Aorta (tissue), 5 donors: ENCODE results near the gene FA2H. TPM values are rescaled to one million over a fixed set of nuclear protein-coding genes. Genes with fewer than 3 reads are reported as not detected.

Source experiments
- ATAC-seq: fragments of 200-7000 bp; cut with Tn5 transposase; one replicate; pipeline ENCODE4 v1.9.1; 2022; ENCODE audit warnings: moderate library complexity; ENCODE audit not compliant: low FRiP score
- DNase-seq, 2 donors: peaks; one replicate each; pipeline ENCODE4 v3.0.0-alpha.2; 2020
- H3K27ac ChIP-seq, 2 donors: one replicate each; pipeline ENCODE4 v1.5.1; 2013; ENCODE audit warnings: low read length in 2 of 2, mild to moderate bottlenecking in 2 of 2, moderate library complexity in 2 of 2, control low read depth in 1 of 2, inconsistent platforms in 1 of 2, low read depth in 1 of 2
- H3K27me3 ChIP-seq, 2 donors: one replicate each; pipeline ENCODE4 v1.6.1; 2013; ENCODE audit warnings: control low read depth in 1 of 2, low read length in 1 of 2, mild to moderate bottlenecking in 1 of 2, moderate library complexity in 1 of 2; ENCODE audit not compliant: insufficient read depth in 2 of 2, control insufficient read depth in 1 of 2
- H3K36me3 ChIP-seq, 2 donors: one replicate each; pipeline ENCODE4 v1.6.1; 2013; ENCODE audit warnings: control low read depth in 1 of 2, low read length in 1 of 2, mild to moderate bottlenecking in 1 of 2; ENCODE audit not compliant: insufficient read depth in 2 of 2, control insufficient read depth in 1 of 2
- H3K4me1 ChIP-seq, 2 donors: one replicate each; pipeline ENCODE4 v1.6.1; 2013; ENCODE audit warnings: low read length in 2 of 2, control low read depth in 1 of 2, mild to moderate bottlenecking in 1 of 2, moderate library complexity in 1 of 2; ENCODE audit not compliant: insufficient read depth in 2 of 2, control insufficient read depth in 1 of 2
- H3K4me3 ChIP-seq, 2 donors: one replicate each; pipeline ENCODE4 v1.5.1; 2013; ENCODE audit warnings: low read length in 2 of 2, control low read depth in 1 of 2, mild to moderate bottlenecking in 1 of 2
- H3K9me3 ChIP-seq: one replicate; pipeline ENCODE4 v1.6.1; 2013; ENCODE audit warnings: mild to moderate bottlenecking, low read length; ENCODE audit not compliant: control insufficient read depth
- WGBS, 2 donors: extraction: QIAGEN DNeasy Blood & Tissue Kit; methylation state at CpG; one replicate each; pipeline ENCODE4 v1.1.7; 2013; 5-methylcytosine and 5-hydroxymethylcytosine counted together
- intact Hi-C, 2 donors: fragments of 100-400 bp; cut with DNase I; formaldehyde crosslinking; loops; one replicate each; pipeline versions ENCODE4 v1.14.2 to v1.15.0; 2022
- polyA plus RNA-seq, 2 donors: library from polyadenylated mRNA; stranded (reverse); fragments of 200-250 nt; gene quantifications; one replicate each; pipeline ENCODE4 v1.2.3, GENCODE V29; 2013
- total RNA-seq, 2 donors: library from RNA; stranded (reverse); fragmentation: NEBNext Ultra II Directional; extraction: Animal tissue kit (Norgen Biotek cat#: 25700); gene quantifications; one replicate each; pipeline ENCODE4 v1.2.1, GENCODE V29; 2021
- donor health status: healthy with polysubstance abuse.
- donor health status: Bipolar disorder and iron deficiency.
- donor health status: DM: no; HTN: no; CAD: no.
- donor health status: DM: no; HTN: no; CAD: no.
- donor health status: DM: yes; HTN: yes; CAD: no.

FA2H gene
- total and polyA plus RNA-seq, 4 donors = 0.49 to 1.9 (median 0.54) TPM; not detected in 1

DNA sequence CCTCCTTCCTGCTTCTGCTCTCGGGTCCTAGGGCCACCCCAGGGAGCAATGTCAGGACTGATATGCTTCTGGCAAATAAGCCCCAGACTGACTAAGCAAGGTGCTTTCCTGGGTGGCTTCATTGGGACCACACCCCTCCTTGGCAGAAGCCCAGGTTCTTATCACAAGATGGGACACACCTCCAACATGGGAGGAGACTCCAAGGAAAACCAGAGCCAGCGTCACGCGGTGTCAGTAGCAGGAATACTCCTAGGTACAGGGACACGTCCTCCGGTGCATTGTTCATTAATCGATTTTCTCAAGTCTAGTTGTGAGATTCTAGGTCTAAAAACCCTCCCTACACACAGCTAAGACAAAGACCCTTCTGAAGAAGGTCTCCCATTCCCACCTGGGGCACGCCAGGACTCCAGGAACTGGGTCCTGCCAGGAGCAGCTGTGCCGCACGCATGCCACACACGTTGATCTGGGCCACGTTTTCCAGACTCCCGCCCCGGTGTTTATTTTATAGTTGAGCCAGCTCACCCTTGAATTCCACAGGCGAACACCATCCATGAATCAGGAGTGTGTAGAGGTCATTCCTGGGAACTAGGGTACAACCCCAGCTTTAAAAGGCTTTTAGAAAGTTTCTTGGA, 30.8 kb downstream of the FA2H start:
- no peaks in the 10 kb centered on the region for H3K27me3 ChIP-seq
- no peak overlapping the region for H3K27ac ChIP-seq
- H3K4me3 ChIP-seq = no peak overlapping the region
- ATAC-seq (peak; percentile 15), DNase-seq (no peak)
- no peaks in the 10 kb centered on the region for H3K9me3 ChIP-seq
- H3K36me3 ChIP-seq = no peaks in the 10 kb centered on the region
- WGBS, 2 donors = 22 to 27% methylated on average over 15 of the region's 15 CpGs
- intact Hi-C loops = no loop called here
- H3K4me1 ChIP-seq = peaks cover 0 to 1% of the 10 kb centered on the region in 2 donors

- 34 to 35% methylated on average over 8 of the region's 8 CpGs for WGBS, 2 donors
- DNase-seq = no peak
- H3K27ac ChIP-seq = no peak overlapping the region
- peaks cover 0 to 1% of the 10 kb centered on the region in 2 donors for H3K4me1 ChIP-seq
- no peak for ATAC-seq
- H3K36me3 ChIP-seq = no peaks in the 10 kb centered on the region
- intact Hi-C loops = no loop called here
- no peak overlapping the region for H3K4me3 ChIP-seq
- H3K9me3 ChIP-seq = no peaks in the 10 kb centered on the region
- no peaks in the 10 kb centered on the region for H3K27me3 ChIP-seq
Measured at GRCh38 chr16:74743045-74743667, 31.5 kb downstream of the FA2H start.

GRCh38 chr16:74742051-74742481, 32.6 kb downstream of the FA2H start:
- Histone ChIP-seq H3K27me3 (no peaks in the 10 kb centered on the region), H3K4me3 (no peak overlapping the region), H3K9me3 (no peaks in the 10 kb centered on the region), H3K4me1 (peaks cover 0 to 1% of the 10 kb centered on the region in 2 donors), H3K36me3 (no peaks in the 10 kb centered on the region), H3K27ac (no peak overlapping the region)
- DNase-seq (no peak), ATAC-seq (no peak)
- intact Hi-C loops = no loop called here
- 36 to 41% methylated on average over 10 of the region's 10 CpGs for WGBS, 2 donors

- Histone ChIP-seq H3K36me3 (no peaks in the 10 kb centered on the region), H3K27me3 (no peaks in the 10 kb centered on the region), H3K9me3 (no peaks in the 10 kb centered on the region), H3K4me1 (peaks cover 0 to 1% of the 10 kb centered on the region in 2 donors), H3K4me3 (no peak overlapping the region), H3K27ac (no peak overlapping the region)
- ATAC-seq (no peak), DNase-seq (peak in 1 of 2 donors; percentile 62)
- intact Hi-C loops = no loop called here
- 51 to 57% methylated on average over 13 of the region's 13 CpGs for WGBS, 2 donors
Measured at GRCh38 chr16:74740795-74741304, 33.8 kb downstream of the FA2H start.

- no peak for DNase-seq
Measured at GRCh38 chr16:74739275-74739674, 35.3 kb downstream of the FA2H start.

DNA sequence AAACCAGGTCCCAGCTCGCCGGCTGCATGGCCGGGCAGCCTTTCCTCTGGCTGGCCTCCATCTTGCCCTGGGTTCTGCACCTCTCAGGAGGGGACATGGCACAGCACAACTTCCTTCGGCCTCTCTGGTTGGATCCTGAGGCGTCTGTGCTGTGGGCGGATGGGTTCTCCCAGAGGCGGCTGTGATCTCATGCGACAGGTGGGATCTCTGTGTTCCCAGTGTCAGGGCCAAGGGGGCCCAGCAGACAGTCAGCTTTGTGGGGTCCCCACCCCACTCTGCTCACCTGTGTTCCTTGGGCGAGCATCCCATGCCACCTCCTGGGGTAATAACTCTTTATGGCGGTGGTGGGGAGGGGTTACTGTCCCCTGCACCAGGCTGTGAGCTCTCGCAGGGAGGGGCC, 35.8 kb downstream of the FA2H start:
- Histone ChIP-seq H3K27ac (no peak overlapping the region), H3K4me3 (no peak overlapping the region)
- WGBS, 2 donors = 94 to 96% methylated on average over 11 of the region's 11 CpGs

More at GRCh38 chr16:74739275-74739674, 35.3 kb downstream of the FA2H start:
- no peak overlapping the region for H3K27ac ChIP-seq
- no peaks in the 10 kb centered on the region for H3K27me3 ChIP-seq
- no peak for ATAC-seq
- H3K36me3 ChIP-seq = no peaks in the 10 kb centered on the region
- no peak overlapping the region for H3K4me3 ChIP-seq
- H3K4me1 ChIP-seq = peaks cover 0 to 1% of the 10 kb centered on the region in 2 donors
- WGBS, 2 donors = 78 to 81% methylated on average over 6 of the region's 6 CpGs
- H3K9me3 ChIP-seq = no peaks in the 10 kb centered on the region
- intact Hi-C loops = no loop called here

DNA sequence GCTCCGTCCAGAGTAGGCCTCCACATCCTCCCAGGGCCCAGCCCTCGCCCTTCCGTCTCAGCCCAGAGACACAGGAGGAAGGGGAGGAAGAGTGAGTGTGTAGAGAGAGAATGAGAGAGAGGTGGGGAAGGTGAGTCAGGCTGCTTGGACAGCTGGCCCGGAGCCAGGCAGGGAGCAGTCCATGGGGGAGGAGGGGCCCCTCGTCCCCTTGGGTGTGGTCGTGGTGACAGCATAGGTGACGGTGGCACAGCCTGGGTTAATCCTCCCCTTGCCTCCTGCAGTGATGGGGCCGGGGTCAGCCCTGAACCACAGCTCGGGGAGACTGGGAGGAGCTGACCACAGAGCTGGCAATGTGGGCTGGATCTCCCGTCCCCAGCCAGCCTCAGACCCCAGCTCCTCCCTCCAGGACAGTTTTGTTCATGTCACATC, 36.5 kb downstream of the FA2H start:
- WGBS, 2 donors = 41 to 47% methylated on average over 10 of the region's 10 CpGs

More for the DNA sequence above, 35.8 kb downstream of the FA2H start:
- H3K4me1 ChIP-seq = peaks cover 0 to 1% of the 10 kb centered on the region in 2 donors
- ATAC-seq (no peak), DNase-seq (no peak)
- intact Hi-C loops = no loop called here
- H3K36me3 ChIP-seq = no peaks in the 10 kb centered on the region
- H3K27me3 ChIP-seq = no peaks in the 10 kb centered on the region
- H3K9me3 ChIP-seq = no peaks in the 10 kb centered on the region

GRCh38 chr16:74737521-74737920, 37.1 kb downstream of the FA2H start:
- DNase-seq (no peak), ATAC-seq (no peak)
- no peaks in the 10 kb centered on the region for H3K4me1 ChIP-seq
- no peaks in the 10 kb centered on the region for H3K27me3 ChIP-seq
- no peaks in the 10 kb centered on the region for H3K36me3 ChIP-seq
- H3K4me3 ChIP-seq = no peak overlapping the region
- H3K9me3 ChIP-seq = no peaks in the 10 kb centered on the region
- no peak overlapping the region for H3K27ac ChIP-seq
- intact Hi-C loops = no loop called here
- 77 to 79% methylated on average over 6 of the region's 6 CpGs for WGBS, 2 donors

More for the DNA sequence above, 36.5 kb downstream of the FA2H start:
- Histone ChIP-seq H3K4me1 (no peaks in the 10 kb centered on the region), H3K9me3 (no peaks in the 10 kb centered on the region), H3K36me3 (no peaks in the 10 kb centered on the region), H3K27ac (no peak overlapping the region), H3K27me3 (no peaks in the 10 kb centered on the region), H3K4me3 (no peak overlapping the region)
- no peak for DNase-seq
- intact Hi-C loops = no loop called here
- no peak for ATAC-seq
